Thymus (tissue), 11 donors: ENCODE measurements around the gene WDR53. TPM values are rescaled to one million over a fixed set of nuclear protein-coding genes. Genes with fewer than 3 reads are reported as not detected.
A peak's percentile ranks its signal among the peaks of the same experiment; 100 is the strongest.
"Not testable (repeated sequence)": the region's sequence is repeated elsewhere in the genome, so short reads cannot be mapped to it uniquely, and the experiment has no call there.

ENCODE experiments used
- DNase-seq, 9 donors: peaks; one replicate each; pipeline ENCODE4 v3.0.0-alpha.2; 2013; ENCODE audit warnings: low spot score in 9 of 9, low read depth in 6 of 9, missing footprints in 1 of 9
- H3K27ac ChIP-seq, 2 donors: one replicate each; pipeline ENCODE4 v1.5.1; 2013; ENCODE audit warnings: control low read depth in 1 of 2, low read depth in 1 of 2, low read length in 1 of 2, mild to moderate bottlenecking in 1 of 2, moderate library complexity in 1 of 2
- H3K27me3 ChIP-seq, 2 donors: one replicate each; pipeline ENCODE4 v1.5.1; 2013; ENCODE audit warnings: low read length in 1 of 2; ENCODE audit not compliant: control insufficient read depth in 2 of 2, insufficient read depth in 1 of 2
- H3K36me3 ChIP-seq, 2 donors: one replicate each; pipeline ENCODE4 v1.5.1; 2013; ENCODE audit warnings: low read length in 1 of 2, mild to moderate bottlenecking in 1 of 2, moderate library complexity in 1 of 2; ENCODE audit not compliant: control insufficient read depth in 2 of 2, insufficient read depth in 2 of 2
- H3K4me1 ChIP-seq, 2 donors: one replicate each; pipeline ENCODE4 v1.5.1; 2013; ENCODE audit warnings: low read length in 2 of 2; ENCODE audit not compliant: control insufficient read depth in 2 of 2, insufficient read depth in 2 of 2
- H3K4me3 ChIP-seq, 2 donors: one replicate each; pipeline ENCODE4 v1.5.1; 2013; ENCODE audit warnings: low read length in 2 of 2, control low read depth in 1 of 2, mild to moderate bottlenecking in 1 of 2
- H3K9me3 ChIP-seq, 2 donors: one replicate each; pipeline ENCODE4 v1.5.1; 2013; ENCODE audit warnings: low read length in 1 of 2, mild to moderate bottlenecking in 1 of 2; ENCODE audit not compliant: control insufficient read depth in 2 of 2, insufficient read depth in 1 of 2
- WGBS: extraction: QIAGEN DNeasy Blood & Tissue Kit; methylation state at CpG from one replicate; pipeline ENCODE4 v1.1.7; 2013; 5-methylcytosine and 5-hydroxymethylcytosine counted together
- polyA plus RNA-seq: library from polyadenylated mRNA; stranded (reverse); fragments of 200-250 nt; gene quantifications from one replicate; pipeline ENCODE4 v1.2.3, GENCODE V29; 2013
- total RNA-seq: library from RNA; stranded (reverse); fragments of 120-200 nt; gene quantifications from one replicate; pipeline ENCODE4 v1.2.4, GENCODE V29; 2013
- donor health status: healthy.

Gene WDR53
- total and polyA plus RNA-seq, 2 donors: 13.4 to 28.1 TPM

DNA sequence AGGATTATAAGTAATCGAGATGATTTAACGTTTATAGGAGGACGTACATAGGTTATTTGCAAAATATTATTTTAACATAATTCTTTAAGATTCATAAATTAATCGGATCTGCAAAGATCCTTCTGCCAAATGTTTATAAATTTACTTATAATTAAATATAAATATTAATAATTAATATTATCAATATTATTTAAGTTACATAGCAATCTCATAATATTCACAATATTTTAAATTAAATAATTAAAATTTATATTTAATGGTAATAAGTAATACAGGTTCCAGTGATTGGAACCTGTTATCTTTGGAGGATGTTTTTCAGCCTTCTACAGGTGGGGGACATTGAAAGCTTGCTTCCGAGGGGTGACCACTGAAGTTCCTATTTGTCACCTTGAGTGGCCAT, 16.1 kb downstream of the WDR53 start:
- peaks cover 0 to 8% of the 10 kb centered on the region in 2 donors for H3K9me3 ChIP-seq
- H3K36me3 ChIP-seq: peaks cover 0 to 3% of the 10 kb centered on the region in 2 donors
- no peaks in the 10 kb centered on the region for H3K27me3 ChIP-seq
- H3K27ac ChIP-seq: no peak overlapping the region
- no peak overlapping the region for H3K4me3 ChIP-seq
- no peaks in the 10 kb centered on the region for H3K4me1 ChIP-seq
- DNase-seq: no peak
- 99% methylated on average over 5 of the region's 5 CpGs for WGBS

DNA sequence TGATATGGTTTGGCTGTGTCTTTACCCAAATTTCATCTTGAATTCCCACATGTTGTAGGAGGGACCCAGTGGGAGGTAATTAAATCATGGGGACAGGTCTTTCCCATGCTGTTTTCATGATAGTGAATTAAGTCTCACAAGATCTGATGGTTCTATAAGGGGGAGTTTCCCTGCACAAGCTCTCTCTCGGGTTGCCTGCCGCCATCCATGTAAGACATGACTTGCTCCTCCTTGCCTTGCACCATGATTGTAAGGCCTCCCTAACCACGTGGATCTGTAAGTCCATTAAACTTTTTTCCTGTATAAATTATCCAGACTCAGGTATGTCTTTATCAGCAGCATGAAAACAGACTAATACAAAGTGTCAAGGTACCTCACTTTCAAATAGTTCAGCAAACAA, 18.2 kb downstream of the WDR53 start:
- H3K27ac ChIP-seq, H3K27me3 ChIP-seq, H3K4me1 ChIP-seq, DNase-seq, H3K4me3 ChIP-seq, H3K36me3 ChIP-seq, H3K9me3 ChIP-seq: not testable (repeated sequence)
- WGBS: 89% methylated on average over 3 of the region's 3 CpGs

DNA sequence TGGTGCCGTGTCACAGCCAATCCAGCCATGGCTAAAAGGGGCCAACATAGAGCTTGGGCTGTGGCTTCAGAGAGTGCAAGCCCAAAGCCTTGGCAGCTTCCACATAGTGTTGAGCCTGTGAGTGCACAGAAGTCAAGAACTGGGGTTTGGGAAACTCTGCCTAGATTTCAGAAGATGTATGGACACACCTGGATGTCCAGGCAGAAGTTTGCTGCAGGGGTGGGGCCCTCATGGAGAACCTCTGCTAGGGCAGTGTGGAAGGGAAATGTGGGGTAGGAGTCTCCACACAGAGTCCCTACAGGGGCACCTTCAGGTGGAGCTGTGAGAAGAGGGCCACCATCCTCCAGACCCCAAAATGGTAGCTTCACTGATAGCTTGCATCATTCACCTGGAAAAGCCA, 19.0 kb downstream of the WDR53 start:
- H3K27ac ChIP-seq, H3K27me3 ChIP-seq, H3K36me3 ChIP-seq, H3K9me3 ChIP-seq, H3K4me1 ChIP-seq, H3K4me3 ChIP-seq, DNase-seq: not testable (repeated sequence)
- 97% methylated on average over 1 of the region's 1 CpG for WGBS

DNA sequence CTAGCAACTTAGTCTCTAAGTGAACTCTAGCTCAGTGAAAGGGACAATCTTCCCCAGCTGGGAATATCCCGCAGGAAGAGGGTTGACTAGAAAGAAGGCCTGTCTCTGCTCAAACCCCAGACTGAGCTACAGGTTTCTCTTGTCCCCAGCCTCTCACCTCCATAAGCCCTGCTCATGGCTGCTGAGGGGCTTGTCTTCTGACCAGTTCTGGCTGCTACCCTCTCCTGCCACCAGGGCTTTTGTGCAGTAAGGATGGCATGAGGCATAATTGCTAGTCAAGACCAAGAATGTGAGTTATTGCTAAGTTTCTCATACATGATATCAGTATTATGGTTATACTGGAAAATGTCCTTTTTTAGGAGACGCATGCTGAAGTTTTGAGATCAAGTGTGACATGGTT, 21.3 kb downstream of the WDR53 start:
- no peak for DNase-seq
- no peak overlapping the region for H3K4me3 ChIP-seq

DNA sequence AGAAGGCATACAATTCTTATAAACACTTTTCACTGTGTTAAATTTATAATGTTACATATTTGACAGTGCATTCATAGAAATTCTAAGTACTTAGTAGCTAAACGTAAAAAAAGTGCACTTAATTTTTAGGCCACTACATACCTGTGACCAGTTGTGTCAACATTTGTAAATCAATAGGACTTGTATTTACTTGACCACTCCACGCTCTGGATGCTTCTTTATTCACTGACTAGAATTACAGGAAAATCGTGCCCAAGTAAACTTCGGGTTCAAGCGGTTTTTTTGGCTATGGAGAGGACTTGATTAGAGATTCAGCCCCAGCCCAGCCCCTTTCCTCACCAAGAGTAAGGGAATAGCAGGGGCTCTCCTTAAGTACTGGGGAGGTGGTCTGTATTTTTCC, 21.8 kb downstream of the WDR53 start:
- Histone ChIP-seq H3K27me3 (no peaks in the 10 kb centered on the region), H3K9me3 (peaks cover 0 to 8% of the 10 kb centered on the region in 2 donors), H3K4me1 (no peaks in the 10 kb centered on the region), H3K4me3 (no peak overlapping the region), H3K27ac (no peak overlapping the region), H3K36me3 (no peaks in the 10 kb centered on the region)
- WGBS: 95% methylated on average over 5 of the region's 5 CpGs
- no peak for DNase-seq

More for the DNA sequence above, 21.3 kb downstream of the WDR53 start:
- 100% methylated on average over 2 of the region's 2 CpGs for WGBS
- H3K4me1 ChIP-seq: no peaks in the 10 kb centered on the region
- no peaks in the 10 kb centered on the region for H3K27me3 ChIP-seq
- no peak overlapping the region for H3K27ac ChIP-seq
- H3K9me3 ChIP-seq: peaks cover 0 to 8% of the 10 kb centered on the region in 2 donors
- H3K36me3 ChIP-seq: no peaks in the 10 kb centered on the region

DNA sequence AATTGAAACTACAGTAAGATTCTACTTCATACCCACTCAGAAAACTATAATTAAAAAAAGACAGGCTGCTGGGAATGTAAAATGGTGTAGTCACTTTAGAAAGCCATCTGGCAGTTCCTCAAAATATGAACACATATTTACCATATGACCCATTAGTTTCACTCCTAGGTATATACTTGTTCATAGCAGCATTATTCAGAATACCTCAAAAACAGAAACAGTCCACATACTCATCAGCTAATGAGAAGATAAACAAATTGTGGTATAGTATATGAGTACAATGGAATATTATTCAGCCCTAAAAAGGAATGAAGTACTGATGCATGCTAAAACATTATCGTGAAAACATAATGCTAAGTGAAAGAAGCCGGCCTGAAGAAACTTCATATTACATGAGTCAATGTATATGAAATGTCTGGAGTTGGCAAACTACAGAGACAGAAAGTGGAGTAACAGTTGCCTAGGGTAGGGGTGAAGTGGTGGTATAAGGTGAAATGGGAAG, 23.8 kb downstream of the WDR53 start:
- H3K27me3 ChIP-seq: no peaks in the 10 kb centered on the region
- H3K4me3 ChIP-seq: no peak overlapping the region
- H3K4me1 ChIP-seq: no peaks in the 10 kb centered on the region
- H3K36me3 ChIP-seq: no peaks in the 10 kb centered on the region
- no peak for DNase-seq
- WGBS: 98% methylated on average over 2 of the region's 2 CpGs
- H3K9me3 ChIP-seq: peaks cover 0 to 6% of the 10 kb centered on the region in 2 donors
- H3K27ac ChIP-seq: no peak overlapping the region

DNA sequence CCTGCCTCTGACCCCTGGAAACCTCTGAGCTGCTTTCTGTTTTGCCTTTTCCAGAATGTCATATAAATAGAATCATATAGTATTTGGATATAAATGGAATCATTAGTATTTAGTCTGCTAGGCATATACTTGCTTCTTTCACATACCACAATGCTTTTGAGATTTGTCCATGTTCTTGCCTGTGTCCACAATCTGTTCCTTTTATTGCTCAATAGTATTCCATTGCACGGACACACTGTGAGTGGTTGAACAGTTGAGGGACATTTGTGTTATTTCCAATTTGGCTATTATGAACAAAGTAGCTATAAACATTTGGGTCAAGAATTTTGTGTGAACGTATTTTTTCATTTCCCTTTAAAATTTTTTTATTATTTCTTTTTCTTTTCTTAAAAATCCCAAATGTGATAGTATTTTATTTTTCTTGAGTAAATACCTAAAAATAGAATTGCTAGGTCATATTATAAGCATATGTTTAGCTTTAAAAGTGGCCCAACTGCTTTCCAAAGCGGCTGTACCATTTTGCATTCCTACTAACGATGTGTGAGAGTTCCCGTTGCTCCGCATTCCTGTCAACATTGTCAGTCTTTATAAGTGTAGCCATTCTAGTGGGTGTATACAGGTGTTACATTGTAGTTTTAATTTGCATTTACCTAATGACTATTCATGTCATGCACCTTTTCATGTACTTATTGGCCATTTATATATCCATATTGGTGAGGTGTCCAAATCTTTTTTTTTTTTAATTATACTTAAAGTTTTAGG, 26.5 kb downstream of the WDR53 start:
- H3K9me3 ChIP-seq: no peaks in the 10 kb centered on the region
- H3K27me3 ChIP-seq: no peaks in the 10 kb centered on the region
- no peak for DNase-seq
- H3K4me3 ChIP-seq: no peak overlapping the region
- H3K36me3 ChIP-seq: no peaks in the 10 kb centered on the region
- H3K27ac ChIP-seq: no peak overlapping the region
- H3K4me1 ChIP-seq: no peaks in the 10 kb centered on the region
- 98% methylated on average over 6 of the region's 6 CpGs for WGBS

DNA sequence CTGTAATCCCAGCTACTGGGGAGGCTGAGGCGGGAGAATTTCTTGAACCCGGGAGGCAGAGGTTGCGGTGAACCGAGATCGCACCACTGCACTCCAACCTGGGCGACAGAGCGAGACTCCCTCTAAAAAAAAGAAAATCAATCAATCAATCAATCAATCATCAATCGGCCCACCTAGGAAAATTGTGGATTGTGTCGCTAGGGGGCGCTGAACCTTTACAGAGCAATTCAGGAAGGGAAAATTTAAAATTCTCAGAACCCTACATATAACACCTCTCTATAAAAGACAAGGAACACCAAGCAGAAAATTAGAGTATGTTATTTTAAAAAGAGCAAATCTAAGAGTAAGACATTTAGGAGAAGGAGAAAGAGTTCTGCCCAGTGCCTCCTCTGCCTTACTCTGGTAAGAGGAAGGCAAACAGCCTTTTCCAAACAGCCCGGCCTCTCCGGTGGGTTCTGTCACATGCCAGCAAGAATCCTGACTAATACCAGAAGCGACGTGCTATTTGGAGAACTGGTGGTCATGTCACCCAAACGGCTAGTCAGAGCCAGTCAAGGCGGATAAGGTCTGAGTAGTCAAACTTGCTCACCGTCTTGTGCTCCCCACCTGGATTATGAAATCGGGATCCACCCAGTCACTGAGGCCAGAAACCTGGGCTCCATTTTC, 30.9 kb downstream of the WDR53 start:
- H3K9me3 ChIP-seq: no peaks in the 10 kb centered on the region
- no peaks in the 10 kb centered on the region for H3K4me1 ChIP-seq
- no peak overlapping the region for H3K4me3 ChIP-seq
- 52% methylated on average over 18 of the region's 18 CpGs for WGBS
- H3K27ac ChIP-seq: no peak overlapping the region
- no peaks in the 10 kb centered on the region for H3K27me3 ChIP-seq
- no peaks in the 10 kb centered on the region for H3K36me3 ChIP-seq
- DNase-seq: peak in 4 of 9 donors; percentile 31 to 57 (median 42)

DNA sequence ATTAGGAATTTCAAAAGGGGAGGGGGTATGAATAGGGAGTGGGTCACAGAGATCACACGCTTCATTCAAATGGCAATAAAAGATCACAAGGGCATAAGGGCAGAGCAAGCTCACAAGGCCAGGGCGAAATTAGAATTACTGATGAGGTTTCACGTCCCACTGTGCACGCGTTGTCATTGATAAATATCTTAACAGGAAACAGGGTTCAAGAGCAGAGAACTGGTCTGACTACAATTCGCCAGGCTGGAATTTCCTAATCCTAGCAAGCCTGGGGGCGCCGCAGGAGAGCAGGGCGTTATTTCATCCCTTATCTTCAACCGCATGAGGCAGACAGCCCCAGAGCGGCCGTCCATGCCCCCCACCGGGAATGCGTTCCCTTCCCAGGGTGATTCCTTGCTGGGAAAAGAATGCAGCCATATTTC, 35.1 kb downstream of the WDR53 start:
- Histone ChIP-seq H3K27me3 (peaks cover 0 to 3% of the 10 kb centered on the region in 2 donors), H3K4me3 (no peak overlapping the region), H3K27ac (no peak overlapping the region), H3K9me3 (no peaks in the 10 kb centered on the region), H3K36me3 (no peaks in the 10 kb centered on the region), H3K4me1 (peaks cover 0 to 9% of the 10 kb centered on the region in 2 donors)
- 81% methylated on average over 14 of the region's 14 CpGs for WGBS
- DNase-seq: no peak
